ENCODE data around the gene LAMC3.

LAMC3 gene

DNA sequence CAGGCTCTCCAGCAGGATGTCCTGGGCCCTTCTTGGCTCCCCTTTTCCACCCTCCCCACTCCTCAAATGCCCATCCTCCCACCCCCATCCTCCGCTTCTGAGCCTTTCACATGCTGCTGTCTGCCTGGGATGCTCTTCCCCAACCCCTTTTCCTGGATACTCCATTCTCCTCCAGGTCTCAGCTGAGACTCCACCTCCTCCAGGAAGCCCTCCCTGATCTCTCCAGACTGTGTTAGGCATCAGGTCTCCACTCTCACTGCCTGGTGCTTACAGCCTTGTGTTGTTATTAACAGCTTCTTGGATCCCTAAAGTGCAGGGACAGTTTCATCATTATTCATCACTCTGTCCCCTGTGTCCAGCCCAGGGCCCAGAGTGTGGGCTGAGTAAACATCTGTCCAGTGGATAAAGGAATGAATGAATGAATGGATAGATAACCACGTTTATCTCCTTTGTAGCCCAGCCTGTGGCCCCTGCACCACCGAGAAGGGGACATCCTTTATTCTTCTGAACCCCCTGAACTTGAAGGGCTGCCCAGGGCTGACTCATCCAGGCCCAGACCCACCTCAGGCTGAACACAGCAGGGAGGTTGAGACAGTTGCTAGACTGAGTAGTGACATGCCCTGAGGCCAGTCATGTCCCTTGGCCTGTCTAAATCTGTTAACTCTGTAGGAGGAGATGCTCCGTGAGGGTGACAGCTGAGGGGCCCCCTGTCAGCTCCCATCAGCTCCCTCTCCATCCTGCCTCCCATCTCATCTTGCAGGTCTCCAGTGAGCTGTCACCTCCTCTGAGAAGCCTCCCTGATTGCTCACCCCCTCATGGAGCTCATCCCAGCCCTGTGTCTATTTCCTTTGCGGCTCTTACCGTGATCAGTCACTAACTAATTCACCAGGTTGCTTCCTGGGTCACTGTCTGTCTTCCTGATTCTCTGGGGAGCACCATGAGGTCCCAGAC, 14.6 kb upstream of the LAMC3 start:
- TF ChIP-seq, protein P1, sequence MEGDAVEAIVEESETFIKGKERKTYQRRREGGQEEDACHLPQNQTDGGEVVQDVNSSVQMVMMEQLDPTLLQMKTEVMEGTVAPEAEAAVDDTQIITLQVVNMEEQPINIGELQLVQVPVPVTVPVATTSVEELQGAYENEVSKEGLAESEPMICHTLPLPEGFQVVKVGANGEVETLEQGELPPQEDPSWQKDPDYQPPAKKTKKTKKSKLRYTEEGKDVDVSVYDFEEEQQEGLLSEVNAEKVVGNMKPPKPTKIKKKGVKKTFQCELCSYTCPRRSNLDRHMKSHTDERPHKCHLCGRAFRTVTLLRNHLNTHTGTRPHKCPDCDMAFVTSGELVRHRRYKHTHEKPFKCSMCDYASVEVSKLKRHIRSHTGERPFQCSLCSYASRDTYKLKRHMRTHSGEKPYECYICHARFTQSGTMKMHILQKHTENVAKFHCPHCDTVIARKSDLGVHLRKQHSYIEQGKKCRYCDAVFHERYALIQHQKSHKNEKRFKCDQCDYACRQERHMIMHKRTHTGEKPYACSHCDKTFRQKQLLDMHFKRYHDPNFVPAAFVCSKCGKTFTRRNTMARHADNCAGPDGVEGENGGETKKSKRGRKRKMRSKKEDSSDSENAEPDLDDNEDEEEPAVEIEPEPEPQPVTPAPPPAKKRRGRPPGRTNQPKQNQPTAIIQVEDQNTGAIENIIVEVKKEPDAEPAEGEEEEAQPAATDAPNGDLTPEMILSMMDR (IDR thresholded peaks at IDR 0.05) = no peak
- Histone ChIP-seq H3K27me3 (peaks cover 0 to 84% of the 10 kb centered on the region in 2 donors), H3K4me3 (no peak overlapping the region), H3K9me3 (no peaks in the 10 kb centered on the region), H3K4me1 (no peaks in the 10 kb centered on the region), H3K27ac (no peak overlapping the region), H3K36me3 (no peaks in the 10 kb centered on the region)
- intact Hi-C loops (cut with DNase I; ENCODE audit: low total_unique reads) = no loop called here
- no peak for DNase-seq

- intact Hi-C loops (cut with DNase I; ENCODE audit: low total_unique reads) = no loop called here
These were observed 13.6 kb upstream of the LAMC3 start for GRCh38 chr9:130995086-130996011.

DNA sequence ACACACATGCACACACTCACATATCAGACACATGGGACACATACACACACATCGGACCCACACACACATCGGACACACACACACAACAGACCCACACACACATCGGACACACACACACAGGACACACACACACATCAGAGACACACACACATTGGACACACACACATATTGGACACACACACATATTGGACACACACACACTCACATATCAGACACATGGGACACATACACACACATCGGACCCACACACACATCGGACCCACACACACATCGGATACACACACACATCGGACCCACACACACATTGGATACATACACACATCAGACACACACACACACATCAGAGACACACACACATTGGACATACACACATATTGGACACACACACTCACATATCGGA, 12.8 kb upstream of the LAMC3 start:
- Histone ChIP-seq H3K36me3 (no peaks in the 10 kb centered on the region), H3K4me3 (no peak overlapping the region), H3K9me3 (no peaks in the 10 kb centered on the region), H3K27me3 (peaks cover 0 to 84% of the 10 kb centered on the region in 2 donors), H3K27ac (no peak overlapping the region), H3K4me1 (no peaks in the 10 kb centered on the region)
- intact Hi-C loops (cut with DNase I; ENCODE audit: low total_unique reads) = no loop called here
- TF ChIP-seq, protein P1 (IDR thresholded peaks at IDR 0.05) = no peak
- no peak for DNase-seq

More at GRCh38 chr9:130995086-130996011, 13.6 kb upstream of the LAMC3 start:
- H3K36me3 ChIP-seq = no peaks in the 10 kb centered on the region
- TF ChIP-seq, protein P1 (IDR thresholded peaks at IDR 0.05) = no peak
- H3K4me3 ChIP-seq = no peak overlapping the region
- peaks cover 0 to 84% of the 10 kb centered on the region in 2 donors for H3K27me3 ChIP-seq
- DNase-seq = peak in 1 of 2 donors; percentile 54
- no peaks in the 10 kb centered on the region for H3K9me3 ChIP-seq
- H3K27ac ChIP-seq = no peak overlapping the region
- H3K4me1 ChIP-seq = no peaks in the 10 kb centered on the region

- Histone ChIP-seq H3K4me3 (no peak overlapping the region), H3K27ac (no peak overlapping the region), H3K4me1 (no peaks in the 10 kb centered on the region), H3K36me3 (no peaks in the 10 kb centered on the region), H3K9me3 (no peaks in the 10 kb centered on the region), H3K27me3 (peaks cover 0 to 85% of the 10 kb centered on the region in 2 donors)
- intact Hi-C loops (cut with DNase I; ENCODE audit: low total_unique reads) = no loop called here
- TF ChIP-seq, protein P1 (IDR thresholded peaks at IDR 0.05) = no peak
- DNase-seq = no peak
These were observed 12.1 kb upstream of the LAMC3 start for GRCh38 chr9:130996676-130997394.

- intact Hi-C loops (cut with DNase I; ENCODE audit: low total_unique reads) = no loop called here
- Histone ChIP-seq H3K27me3 (peaks cover 0 to 82% of the 10 kb centered on the region in 2 donors), H3K4me3 (no peak overlapping the region), H3K4me1 (no peaks in the 10 kb centered on the region), H3K9me3 (no peaks in the 10 kb centered on the region), H3K27ac (no peak overlapping the region), H3K36me3 (no peaks in the 10 kb centered on the region)
- DNase-seq = no peak
- TF ChIP-seq, protein P1 (IDR thresholded peaks at IDR 0.05) = no peak
These were observed 11.6 kb upstream of the LAMC3 start for GRCh38 chr9:130997395-130997684.

Data from tibial artery (tissue), 4 donors.